Stimulated activated CD4-positive, alpha-beta T cell treated with anti-CD3 and anti-CD28 coated beads, Interleukin-12 subunit alpha, Interleukin-12 subunit beta, amount 100 ng/mL, for 4 hours (primary cell): ENCODE data around the gene IRGQ.
"Not testable (repeated sequence)": the region's sequence is repeated elsewhere in the genome, so short reads cannot be mapped to it uniquely, and the experiment has no call there.

Experiments used
- DNase-seq: peaks from one replicate; pipeline ENCODE4 v3.0.0-alpha.2; 2020

Gene IRGQ

DNA sequence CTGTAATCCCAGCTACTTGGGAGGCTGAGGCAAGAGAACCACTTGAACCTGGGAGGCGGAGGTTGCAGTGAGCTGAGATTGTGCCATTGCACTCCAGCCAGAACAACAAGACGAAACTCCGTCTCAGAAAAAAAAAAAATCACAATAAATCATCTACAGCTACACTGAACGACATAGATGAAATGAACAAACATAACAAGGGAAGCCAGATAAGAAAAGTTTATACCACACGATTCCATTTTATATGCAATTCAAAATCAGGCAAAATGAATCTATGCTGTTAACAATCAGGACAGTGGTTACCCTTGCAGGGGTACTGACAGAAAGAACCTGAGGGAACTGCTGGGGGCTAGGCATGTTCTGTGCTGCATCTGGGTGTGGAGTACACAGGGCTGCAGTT, 26.3 kb downstream of the IRGQ start:
- DNase-seq = no peak

DNA sequence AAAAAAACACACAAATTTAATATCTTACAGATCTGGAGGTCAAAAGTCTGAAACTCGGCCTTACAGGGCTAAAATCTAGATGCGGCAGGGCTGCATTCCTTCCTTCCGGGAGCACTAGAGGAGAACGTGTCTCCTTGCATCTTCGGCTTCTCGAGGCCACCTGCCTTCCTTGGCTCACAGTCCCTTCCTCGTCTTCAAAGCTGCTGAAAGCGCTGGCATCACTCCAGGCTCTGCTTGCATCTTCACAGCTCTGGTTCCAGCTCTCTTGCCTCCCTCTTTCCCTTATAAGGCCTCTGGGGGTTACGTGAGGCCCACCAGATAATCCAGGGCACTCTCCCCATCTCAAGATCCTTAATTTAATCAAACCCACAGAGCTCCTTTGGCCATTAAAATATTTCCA, 31.1 kb downstream of the IRGQ start:
- DNase-seq = no peak

DNA sequence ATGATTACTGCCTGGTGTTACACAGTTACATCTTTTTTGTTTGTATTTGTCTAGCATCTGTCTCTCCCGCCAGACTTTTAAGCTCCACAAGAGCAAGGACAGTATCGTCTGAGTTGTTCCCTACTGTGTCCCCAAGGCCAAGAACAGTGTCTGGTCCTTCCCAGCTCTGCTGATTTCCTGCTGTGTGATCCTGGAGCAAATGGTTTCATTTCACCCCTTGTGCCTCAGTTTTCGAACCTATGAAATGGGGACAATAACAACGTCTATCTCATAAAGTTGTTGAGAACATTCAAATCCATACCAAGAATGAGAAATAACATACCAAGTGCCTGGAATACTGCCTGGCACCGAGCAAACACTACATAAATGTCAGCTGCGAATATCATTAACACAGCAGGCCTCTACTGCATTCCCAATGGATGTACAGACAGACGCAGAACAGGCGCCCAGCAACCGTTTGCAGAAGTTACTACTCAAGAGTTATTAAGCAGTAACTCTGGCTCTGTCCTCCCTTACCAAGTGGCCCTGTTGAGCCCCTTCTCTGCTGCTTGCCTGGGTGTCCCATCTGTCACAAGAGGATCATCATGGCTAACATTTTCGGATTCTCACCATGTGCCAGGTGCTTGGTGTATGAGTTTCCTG, 32.0 kb downstream of the IRGQ start:
- no peak for DNase-seq

DNA sequence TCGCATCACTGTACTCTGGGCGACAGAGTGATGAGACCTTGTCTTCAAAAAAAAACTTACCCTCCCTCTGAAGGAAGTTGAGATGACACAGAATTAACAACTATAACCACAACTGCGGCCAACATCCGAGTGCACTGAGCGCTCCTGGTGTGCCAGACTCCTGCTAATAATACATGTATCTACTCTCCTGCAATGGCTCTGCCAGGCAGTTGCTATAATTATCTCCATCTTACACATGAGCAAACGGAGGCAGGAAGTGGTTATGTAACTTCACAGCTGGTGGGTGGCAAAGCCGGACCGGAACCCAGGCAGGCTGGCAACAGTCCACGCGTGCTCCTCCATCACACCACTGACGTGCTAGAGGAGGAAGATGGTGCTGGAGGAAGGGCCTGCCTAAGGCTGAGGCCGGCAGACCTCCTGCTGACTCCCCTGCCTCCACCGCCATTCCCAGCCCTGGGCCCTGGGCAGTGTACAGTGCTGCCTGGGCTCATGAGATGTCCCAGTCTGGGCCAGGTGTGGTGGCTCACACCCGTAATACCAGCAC, 33.2 kb downstream of the IRGQ start:
- DNase-seq = peak; percentile 50

DNA sequence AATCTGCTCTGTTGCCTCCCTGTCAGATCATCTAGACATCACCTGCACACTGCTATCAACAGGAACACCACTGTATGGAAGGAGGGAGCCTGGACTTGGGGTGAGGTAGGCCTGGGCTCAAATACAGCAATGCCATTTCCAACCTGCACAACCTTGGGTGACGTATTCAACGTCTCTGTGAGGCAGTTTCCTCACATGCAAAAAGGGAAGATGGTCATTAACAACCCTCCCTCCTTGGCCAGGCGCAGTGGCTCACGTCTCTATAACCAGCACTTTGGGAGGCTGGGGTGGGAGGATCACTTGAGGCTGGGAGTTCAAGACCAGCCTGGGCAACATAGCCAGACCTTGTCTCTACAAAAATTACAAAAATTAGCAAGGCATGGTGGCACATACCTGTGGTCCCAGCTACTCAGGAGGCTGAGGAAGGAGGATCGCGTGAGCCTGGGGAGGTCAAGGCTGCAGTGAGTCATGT, 33.7 kb downstream of the IRGQ start:
- DNase-seq = no peak

DNA sequence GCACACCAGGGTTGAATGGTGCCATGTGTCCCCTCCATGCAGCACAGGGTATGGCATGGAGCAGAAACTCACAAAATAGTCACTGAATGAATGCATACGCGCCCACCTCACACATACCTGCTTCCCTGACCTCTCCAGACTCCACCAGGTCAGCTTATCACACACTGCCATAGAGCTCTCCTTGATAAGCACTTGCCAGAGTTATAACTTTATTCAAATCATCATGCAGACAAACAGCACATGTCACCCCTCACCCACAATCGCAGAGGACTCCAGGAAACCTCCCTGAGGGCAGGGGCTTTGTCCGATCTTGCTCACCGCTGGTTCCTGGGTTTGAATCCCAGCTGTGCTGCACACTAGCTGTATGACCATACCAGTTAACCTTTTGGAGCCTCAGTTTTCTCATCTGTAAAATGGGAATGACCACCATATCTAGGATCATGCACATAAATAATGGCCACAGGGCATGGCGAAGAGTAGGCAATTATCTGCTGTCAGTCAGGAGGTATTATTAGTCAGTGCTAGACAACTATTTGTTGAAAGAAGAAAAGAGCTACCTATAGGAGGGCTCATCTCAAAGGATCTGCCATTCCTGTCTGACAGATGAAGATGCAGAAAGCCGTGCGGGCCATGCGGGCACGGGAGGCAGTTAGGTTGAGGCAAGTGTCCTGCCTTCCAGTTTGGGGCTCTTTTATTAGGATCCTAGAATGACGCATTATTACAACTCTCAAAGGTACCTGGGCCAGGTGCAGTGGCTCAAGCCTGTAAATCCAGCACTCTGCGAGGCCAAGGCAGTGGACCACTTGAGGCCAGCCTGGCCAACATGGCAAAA, 34.6 kb downstream of the IRGQ start:
- no peak for DNase-seq

DNA sequence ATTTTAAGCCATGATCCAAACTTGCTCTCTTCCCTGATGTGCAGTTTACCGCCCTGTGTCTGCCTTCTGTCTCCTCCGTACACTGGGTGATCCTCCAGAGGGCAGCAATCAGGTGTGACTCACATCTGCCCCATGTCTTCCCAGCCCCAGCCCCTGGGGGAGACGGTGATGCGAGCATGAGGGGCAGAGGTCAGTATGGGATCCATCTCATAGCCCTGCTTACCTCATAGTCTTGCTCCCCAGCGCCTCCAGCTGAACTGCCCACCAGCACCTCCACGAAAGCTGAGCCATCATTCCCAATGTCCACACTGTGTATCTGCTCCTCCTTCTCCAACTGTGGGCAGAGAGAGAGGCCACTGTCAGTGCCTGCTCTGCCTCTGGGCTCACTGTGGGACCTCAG, 35.2 kb downstream of the IRGQ start:
- DNase-seq = no peak

DNA sequence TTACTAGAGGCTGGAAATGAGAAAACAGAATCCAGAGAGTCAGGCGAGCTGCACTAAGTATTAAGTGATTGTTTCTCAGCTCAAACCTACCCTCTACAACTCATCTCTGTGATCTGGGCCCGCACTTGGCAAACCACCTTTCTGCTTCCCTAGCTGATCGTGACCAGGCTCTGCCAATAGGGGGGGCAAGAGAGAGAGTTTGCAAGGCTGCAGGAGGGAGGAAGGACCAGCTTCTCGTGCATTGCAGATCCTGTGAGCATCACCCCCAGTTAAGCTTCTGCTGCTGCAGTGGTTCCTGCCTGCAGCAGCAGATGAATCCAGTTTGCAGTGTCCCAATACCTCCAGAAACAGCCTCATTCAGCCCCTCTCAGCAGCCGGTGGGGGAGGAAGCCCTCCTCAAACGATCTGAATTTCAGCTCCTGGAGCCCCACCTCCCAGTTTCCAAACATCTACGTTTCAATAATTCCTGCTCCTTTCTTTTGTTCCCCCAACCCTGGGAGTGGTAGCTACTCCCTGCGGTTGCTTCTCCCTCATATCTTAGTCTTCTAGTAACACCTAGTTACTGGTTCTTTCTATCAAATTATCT, 40.7 kb downstream of the IRGQ start:
- peak; percentile 78 for DNase-seq

DNA sequence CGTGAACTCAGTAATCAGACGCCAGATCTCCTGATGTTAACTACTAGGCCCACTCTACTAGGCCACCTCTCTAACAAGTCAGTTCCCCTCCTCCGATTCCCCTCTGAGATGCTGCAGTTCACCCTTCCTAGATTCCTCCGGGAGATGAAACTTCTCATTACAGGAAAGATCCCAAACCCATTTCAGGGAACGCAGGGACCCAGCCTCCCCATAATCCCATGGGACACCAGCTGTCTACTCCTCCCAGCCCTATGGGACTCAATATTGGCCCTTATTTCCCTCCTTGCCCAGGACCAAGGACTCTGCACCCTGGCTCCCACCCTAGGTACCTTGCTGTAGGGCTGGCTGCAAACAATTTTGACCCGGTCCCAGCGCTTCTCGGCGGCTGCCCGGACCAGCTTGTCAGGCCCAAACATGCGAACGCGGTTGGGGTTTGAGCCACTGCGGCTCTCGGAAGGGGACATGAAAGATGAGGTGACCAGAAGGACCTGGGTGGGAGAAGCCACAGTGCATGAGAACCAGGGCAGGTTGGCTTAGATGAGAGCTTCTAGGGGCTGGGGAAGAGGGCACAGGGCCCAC, 41.5 kb downstream of the IRGQ start:
- DNase-seq = no peak

DNA sequence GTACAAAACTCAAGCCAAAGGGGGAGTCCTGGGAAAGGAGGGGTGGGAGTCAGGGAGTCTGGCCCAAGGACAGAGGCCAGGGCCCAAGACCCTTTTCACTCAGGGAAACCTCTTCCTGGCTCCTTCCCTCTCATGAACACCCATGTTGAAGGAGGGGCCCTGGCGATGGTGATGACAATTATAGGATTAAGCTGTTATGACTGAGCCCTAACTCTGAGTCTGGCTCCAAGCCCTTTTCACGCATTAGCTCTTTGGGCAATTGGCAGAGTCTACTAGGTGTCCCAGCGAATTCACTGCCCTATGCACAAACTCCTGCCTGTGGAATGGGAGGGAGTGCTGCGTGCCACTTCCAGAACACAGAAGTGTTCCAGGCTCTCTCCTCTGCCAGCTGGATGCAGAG, 42.3 kb downstream of the IRGQ start:
- DNase-seq = no peak

DNA sequence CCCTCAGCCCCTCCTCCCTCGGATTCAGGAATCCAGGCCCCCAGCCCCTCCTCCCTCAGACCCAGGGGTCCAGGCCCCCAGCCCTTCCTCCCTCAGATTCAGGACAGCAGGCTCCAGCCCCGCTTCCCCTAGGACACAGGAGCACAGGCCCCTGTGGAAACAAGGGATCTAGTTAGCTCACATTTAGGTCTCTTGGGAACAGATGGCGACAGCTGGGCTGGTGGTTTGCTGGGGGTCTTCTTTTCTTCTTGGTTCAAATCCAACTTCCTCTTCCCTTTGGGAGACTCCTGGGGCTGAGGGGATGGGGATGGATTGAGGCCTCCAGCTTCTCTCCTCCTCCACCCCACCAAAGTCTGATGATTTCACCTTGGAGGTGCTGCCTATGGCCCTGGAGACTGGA, 43.3 kb downstream of the IRGQ start:
- no peak for DNase-seq

DNA sequence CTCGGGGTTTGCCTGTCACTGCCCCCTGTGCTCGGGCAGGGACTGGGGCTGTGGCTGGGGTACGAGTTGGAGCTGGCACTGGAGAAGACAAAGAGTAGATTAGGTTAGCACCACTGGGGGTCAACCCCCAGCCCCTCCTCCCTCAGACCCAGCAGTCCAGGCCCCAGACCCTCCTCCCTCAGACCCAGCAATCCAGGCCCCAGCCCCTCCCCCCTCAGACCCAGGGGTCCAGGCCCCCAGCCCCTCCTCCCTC, 43.8 kb downstream of the IRGQ start:
- no peak for DNase-seq

DNA sequence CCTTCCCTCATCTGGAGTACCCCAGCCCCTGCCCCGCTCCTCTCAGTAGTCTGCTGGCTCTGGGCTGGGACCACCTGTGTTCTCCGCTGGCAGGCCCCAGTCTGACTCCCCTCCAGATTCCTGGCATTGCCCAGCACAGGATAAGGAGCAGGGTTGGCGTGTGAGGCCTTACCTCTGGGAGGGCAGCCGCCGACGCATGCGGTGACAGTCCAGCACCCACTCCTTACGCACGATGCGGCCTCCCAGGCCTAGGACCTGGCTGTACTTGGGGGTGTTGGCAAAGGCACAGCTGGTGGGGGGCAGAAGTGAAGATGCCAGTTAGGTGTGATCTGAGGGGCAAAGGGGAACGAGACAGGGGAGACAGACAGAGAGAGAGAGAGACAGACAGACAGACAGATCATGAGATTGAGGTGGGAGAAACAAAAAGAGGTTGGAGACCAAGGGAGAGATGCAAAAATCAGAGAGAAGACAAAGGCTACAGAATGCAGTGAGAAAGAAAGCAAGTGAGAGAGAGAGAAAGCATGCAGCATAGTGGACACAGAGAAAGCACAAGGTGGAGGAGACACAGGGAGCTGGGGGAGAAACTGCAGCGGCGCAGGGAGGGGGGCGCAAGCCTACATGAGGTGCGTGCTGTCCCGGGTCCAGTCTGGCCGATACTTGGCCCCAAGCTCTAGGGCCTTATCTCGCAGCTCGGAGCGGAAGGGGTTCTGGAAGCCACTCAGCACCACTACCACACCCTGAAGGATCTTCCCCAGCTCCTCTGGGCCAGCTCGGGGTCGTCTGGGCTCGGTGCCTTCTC, 44.3 kb downstream of the IRGQ start:
- no peak for DNase-seq

DNA sequence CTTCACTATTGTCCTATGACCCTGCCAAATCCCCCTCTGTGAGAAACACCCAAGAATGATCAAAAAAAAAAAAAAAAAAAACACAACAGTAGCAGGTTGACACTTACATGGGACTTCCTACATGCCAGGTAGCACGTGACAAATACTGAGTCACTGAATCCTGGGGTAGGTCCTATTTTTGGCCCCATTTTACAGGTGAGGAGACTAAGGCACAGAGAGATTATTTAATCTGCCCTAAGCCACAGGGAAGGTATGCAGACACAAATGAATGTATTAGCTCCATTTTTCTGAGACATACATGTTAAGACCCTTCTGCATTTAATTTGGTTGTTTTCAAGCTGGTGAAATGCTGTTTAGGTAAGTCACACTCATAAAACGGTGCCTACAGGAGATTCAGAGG, 47.2 kb downstream of the IRGQ start:
- no peak for DNase-seq

DNA sequence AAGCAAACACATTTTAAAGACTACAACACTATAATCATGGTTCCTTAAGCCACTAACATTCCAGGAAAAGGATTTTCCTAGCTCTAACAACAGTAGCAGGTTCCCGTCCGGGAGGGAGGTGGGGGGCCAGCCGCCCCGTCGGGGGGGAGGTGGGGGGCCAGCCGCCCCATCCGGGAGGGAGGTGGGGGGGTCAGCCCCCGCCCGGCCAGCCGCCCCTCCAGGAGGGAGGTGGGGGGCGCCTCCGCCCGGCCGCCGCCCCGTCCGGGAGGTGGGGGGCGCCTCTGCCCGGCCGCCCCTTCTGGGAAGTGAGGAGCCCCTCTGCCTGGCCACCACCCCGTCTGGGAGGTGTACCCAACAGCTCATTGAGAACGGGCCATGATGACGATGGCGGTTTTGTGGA, 48.0 kb downstream of the IRGQ start:
- DNase-seq = not testable (repeated sequence)

DNA sequence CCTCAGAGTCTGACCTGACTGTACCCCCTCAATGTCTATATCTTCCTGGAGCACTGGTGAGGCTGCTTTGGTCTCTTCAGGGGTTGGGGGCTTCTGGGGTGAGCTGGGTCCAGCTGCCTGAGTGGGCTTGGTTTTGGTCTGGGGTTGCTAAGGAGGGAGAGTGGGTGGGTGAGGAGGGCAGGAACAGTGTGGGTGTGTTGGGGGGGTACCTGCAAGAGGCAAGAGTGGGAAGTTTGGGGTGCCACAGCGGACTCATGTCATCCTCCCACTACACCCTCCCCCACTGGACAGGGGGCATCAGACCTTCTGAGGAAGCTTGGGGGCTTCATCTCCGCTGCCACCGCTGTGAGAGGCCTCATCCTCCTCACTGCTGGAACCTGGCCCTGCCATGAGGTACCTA, 49.4 kb downstream of the IRGQ start:
- no peak for DNase-seq

DNA sequence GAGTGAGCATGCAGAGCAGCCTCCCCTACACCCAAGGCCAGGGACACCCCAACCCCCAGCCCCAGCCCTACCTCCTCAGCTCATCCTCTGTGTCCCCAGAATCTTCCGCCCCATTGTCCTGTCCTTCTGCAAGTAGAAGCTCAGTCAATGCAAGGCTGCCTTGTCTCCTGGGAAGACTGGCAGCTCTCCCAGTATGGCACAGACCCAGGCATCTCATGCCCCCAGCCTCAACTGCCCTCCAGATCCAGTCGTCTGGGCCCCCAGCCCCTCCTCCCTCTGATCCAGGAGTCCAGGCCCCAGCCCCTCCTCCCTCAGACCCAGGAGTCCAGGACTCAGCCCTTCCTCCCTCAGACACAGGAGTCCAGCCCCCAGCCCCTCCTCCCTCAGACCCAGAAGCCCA, 50.0 kb downstream of the IRGQ start:
- DNase-seq = no peak

DNA sequence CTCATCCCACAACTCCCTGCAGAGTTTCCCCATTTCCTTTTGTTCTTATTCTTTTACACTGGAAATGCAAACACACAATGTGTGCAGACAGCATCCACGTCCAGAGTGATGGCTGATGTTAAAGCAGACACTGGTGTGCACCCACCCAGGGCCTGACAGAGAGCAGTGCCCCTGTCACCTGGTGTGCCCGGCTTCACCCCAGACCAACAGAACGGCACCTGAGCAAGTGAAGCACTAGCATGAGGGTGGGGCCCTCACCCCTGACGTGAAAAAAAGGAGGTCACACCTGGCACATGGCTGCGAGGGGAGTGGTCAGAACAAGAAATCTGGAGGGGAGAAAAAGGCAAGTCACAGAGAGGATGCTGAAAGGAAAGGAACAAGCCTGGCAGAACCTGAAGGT, 50.7 kb downstream of the IRGQ start:
- no peak for DNase-seq

DNA sequence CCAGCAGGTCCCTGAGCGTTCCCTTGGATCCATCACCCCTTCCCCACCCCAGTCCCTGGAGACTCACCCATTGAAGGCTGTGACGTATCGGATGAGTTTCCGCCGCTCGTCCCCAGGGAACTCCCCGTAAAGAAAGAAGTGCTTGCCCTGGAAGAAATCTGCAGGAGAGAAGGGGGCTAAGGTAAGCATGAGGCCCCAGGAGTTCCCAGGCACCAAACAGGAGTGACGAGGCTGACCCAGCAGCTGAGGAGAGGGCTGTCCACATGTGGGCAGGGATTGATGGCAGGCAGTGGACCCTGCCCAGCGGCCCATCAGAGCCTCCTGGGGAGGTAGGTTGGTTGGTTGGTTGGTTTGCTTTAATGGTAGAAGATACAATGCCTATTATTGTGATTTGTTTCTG, 51.9 kb downstream of the IRGQ start:
- no peak for DNase-seq

DNA sequence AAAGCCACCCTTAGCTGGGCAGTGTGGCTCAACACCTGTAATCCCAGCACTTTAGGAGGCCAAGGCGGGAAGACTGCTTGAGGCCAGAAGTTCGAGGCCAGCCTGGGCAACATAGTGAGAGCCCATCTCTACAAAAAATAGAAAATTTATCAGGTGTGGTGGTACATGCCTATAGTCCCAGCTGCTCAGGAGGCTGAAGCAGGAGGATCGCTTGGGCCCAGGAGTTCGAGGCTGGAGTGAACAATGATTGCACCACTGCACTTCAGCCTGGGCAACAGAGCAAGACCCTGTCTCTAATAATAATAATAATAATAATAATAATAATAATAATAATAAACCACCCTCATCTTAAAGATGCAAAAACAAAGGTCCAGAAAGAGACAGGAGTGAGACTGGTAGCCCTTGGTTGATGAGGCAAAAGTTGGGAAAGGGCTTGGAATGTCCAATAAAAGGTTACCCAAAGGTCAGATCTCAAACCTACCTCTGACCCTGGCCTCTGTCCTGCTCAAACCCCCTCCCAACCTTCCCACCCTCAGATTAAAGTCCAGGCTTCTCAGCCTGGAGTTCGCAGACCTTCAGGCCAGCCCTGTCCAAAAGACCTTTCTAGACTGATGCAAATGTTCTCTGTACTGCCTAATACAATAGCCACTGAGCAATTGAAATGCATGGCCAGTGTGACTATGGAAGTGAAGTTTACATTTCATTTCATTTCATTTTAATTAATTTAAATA, 53.8 kb downstream of the IRGQ start:
- DNase-seq = no peak

DNA sequence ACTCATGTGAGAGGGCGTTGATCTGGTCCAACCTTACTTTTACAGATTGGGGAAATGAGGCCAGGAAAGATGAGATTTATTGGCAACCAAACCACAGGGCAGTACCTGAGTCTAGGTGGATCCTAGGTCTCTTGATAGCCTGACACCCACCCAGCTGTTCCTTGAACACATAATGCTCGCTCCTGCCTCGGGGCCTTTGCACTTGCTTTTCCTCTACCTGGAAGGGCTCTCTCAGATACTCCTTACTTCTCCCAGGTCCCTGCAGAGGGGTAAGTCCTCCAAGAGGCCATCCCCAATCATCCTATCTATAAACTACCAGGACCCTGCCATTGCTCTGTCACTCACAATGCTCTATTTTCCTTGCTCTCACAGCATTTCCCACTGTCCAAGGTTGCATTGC, 55.6 kb downstream of the IRGQ start:
- no peak for DNase-seq

DNA sequence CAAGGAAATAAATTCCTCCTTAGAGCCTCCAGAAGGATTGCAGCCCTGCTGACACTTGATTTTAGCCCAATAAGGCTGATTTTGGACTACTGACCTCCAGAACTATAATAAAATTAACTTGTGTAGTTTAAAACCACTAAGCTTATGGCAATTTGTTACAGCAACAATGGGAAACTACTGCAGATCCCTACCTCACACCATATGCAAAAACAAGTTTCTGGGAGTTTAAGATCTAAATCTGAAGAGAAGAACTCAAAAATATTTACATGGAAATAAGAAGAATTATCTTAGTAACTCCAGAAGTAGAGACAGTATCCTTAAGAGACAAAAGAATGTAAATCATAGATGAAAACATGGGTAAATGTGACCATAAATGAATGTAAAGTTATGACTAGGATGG, 57.0 kb downstream of the IRGQ start:
- no peak for DNase-seq
